Embryonic facial prominence (tissue), 1 donor: ENCODE data around the gene ABTB2.
A peak's percentile ranks its signal among the peaks of the same experiment; 100 is the strongest.

Experiments
- DNase-seq: peaks from one replicate; pipeline ENCODE4 v3.0.0-alpha.2; 2016; ENCODE audit errors: extremely low spot score

ABTB2 gene

GRCh38 chr11:34114014-34114413, 243.8 kb downstream of the ABTB2 start:
- no peak for DNase-seq

- no peak for DNase-seq
Observed at GRCh38 chr11:34111722-34112270, 246.0 kb downstream of the ABTB2 start.

- no peak for DNase-seq
Observed at GRCh38 chr11:34105957-34106504, 251.8 kb downstream of the ABTB2 start.

GRCh38 chr11:34105079-34105956, 252.5 kb downstream of the ABTB2 start, which contains the start of gene NAT10:
Gene NAT10 (plus strand): TSS chr11:34105629. CDS start chr11:34108226, 2,597 bp downstream.
- DNase-seq: peak; percentile 95

- no peak for DNase-seq
Observed at GRCh38 chr11:34104680-34105078, 253.1 kb downstream of the ABTB2 start.
